Natural killer cell (primary cell): ENCODE results near the gene LEMD3. TPM values are rescaled to one million over a fixed set of nuclear protein-coding genes. Genes with fewer than 3 reads are reported as not detected.

Experiments used
- ATAC-seq, 3 donors: fragments of 150-1000 bp in 2 of 3; fragments of 200-7000 bp in 1 of 3; cut with Tn5 transposase; 1 replicate in 1 of 3; 2 replicates in 2 of 3; pipeline ENCODE4 v1.10.0; 2021; ENCODE audit warnings: mild to moderate bottlenecking in 2 of 3, moderate library complexity in 2 of 3
- DNase-seq, 2 donors: peaks; one replicate each; pipeline versions ENCODE4 v3.0.0 to v3.0.0-alpha.2; 2013 to 2021; ENCODE audit warnings: mixed read lengths in 1 of 2
- H3K27ac ChIP-seq: one replicate; pipeline ENCODE4 v1.5.1; 2013; ENCODE audit warnings: mild to moderate bottlenecking, low read length
- H3K27me3 ChIP-seq: one replicate; pipeline ENCODE4 v1.6.1; 2013; ENCODE audit warnings: low read length; ENCODE audit not compliant: control insufficient read depth, insufficient read depth
- H3K36me3 ChIP-seq: one replicate; pipeline ENCODE4 v1.6.1; 2013; ENCODE audit warnings: low read length; ENCODE audit not compliant: control insufficient read depth, insufficient read depth
- H3K4me1 ChIP-seq: one replicate; pipeline ENCODE4 v1.6.1; 2013; ENCODE audit warnings: low read length; ENCODE audit not compliant: control insufficient read depth, insufficient read depth
- H3K4me3 ChIP-seq: one replicate; pipeline ENCODE4 v1.5.1; 2013; ENCODE audit warnings: low read length
- H3K9me3 ChIP-seq: one replicate; pipeline ENCODE4 v1.6.1; 2013; ENCODE audit warnings: low read length; ENCODE audit not compliant: control insufficient read depth, insufficient read depth
- H3K27ac Mint-ChIP-seq, 2 donors: one replicate each; pipeline ENCODE4 v1.8.0; 2022; ENCODE audit warnings: mild to moderate bottlenecking in 2 of 2, mixed read lengths in 2 of 2, moderate library complexity in 1 of 2
- H3K27me3 Mint-ChIP-seq, 2 donors: one replicate each; pipeline ENCODE4 v1.8.0; 2022; ENCODE audit warnings: low read depth in 2 of 2, mixed read lengths in 2 of 2
- H3K36me3 Mint-ChIP-seq: one replicate; pipeline ENCODE4 v1.8.0; 2022; ENCODE audit warnings: mixed read lengths
- H3K4me1 Mint-ChIP-seq, 2 donors: one replicate each; pipeline ENCODE4 v1.8.0; 2022; ENCODE audit warnings: mixed read lengths in 2 of 2
- H3K4me3 Mint-ChIP-seq: one replicate; pipeline ENCODE4 v1.8.0; 2022; ENCODE audit warnings: mild to moderate bottlenecking, moderate library complexity, mixed read lengths
- H3K9me3 Mint-ChIP-seq, 2 donors: one replicate each; pipeline ENCODE4 v1.8.0; 2022; ENCODE audit warnings: mixed read lengths in 2 of 2
- CTCF ChIP-seq: fragments of 200-600 bp; IDR thresholded peaks from one replicate; pipeline ENCODE4 v1.8.0; 2022; ENCODE audit warnings: antibody characterized with exemption
- WGBS: methylation state at CpG from one replicate; pipeline ENCODE4 v1.1.7; 2013; ENCODE audit warnings: missing lambda C conversion rate; ENCODE audit not compliant: insufficient coverage; 5-methylcytosine and 5-hydroxymethylcytosine counted together
- intact Hi-C: fragments of 100-400 bp; cut with micrococcal nuclease; formaldehyde crosslinking; loops from one replicate; pipeline ENCODE4 v1.14.2; 2022
- total RNA-seq, 4 donors: library from RNA; stranded (reverse); fragments of 120-200 nt in 1 of 4; gene quantifications; one replicate each; pipeline versions ENCODE4 v1.2.3 to v1.2.4, GENCODE V29; 2013 to 2022

Gene LEMD3
- total RNA-seq, 3 donors from 2014 or later (not counting 1 experiment from before 2014, with no cell fraction given): 67.3 to 76.2 (median 71.1) TPM

- ATAC-seq: peak in 2 of 3 donors; percentile 26 to 41
- H3K27ac Mint-ChIP-seq: peak overlapping the region; percentile 84 to 87
- H3K9me3 Mint-ChIP-seq: no peaks in the 10 kb centered on the region
- Histone ChIP-seq H3K9me3 (no peaks in the 10 kb centered on the region), H3K36me3 (no peaks in the 10 kb centered on the region), H3K4me3 (no peak overlapping the region), H3K27ac (no peak overlapping the region), H3K27me3 (no peaks in the 10 kb centered on the region), H3K4me1 (no peaks in the 10 kb centered on the region)
- no peaks in the 10 kb centered on the region for H3K36me3 Mint-ChIP-seq
- H3K4me3 Mint-ChIP-seq: peak overlapping the region; percentile 74
- peaks cover 42 to 44% of the 10 kb centered on the region in 2 donors for H3K4me1 Mint-ChIP-seq
- intact Hi-C loops: no loop called here
- no peaks in the 10 kb centered on the region for H3K27me3 Mint-ChIP-seq
- WGBS: 33% methylated on average over 2 of the region's 3 CpGs
- no peak for DNase-seq
- no peak for TF ChIP-seq CTCF
Measured at GRCh38 chr12:65208964-65209654, 39.7 kb downstream of the LEMD3 start.

- peak overlapping the region; percentile 74 for H3K4me3 Mint-ChIP-seq
- H3K27me3 ChIP-seq: no peaks in the 10 kb centered on the region
- H3K27me3 Mint-ChIP-seq: no peaks in the 10 kb centered on the region
- ATAC-seq (peak in 2 of 3 donors; percentile 54 to 64), DNase-seq (peak in 1 of 2 donors; percentile 23)
- no peaks in the 10 kb centered on the region for H3K9me3 Mint-ChIP-seq
- no peaks in the 10 kb centered on the region for H3K9me3 ChIP-seq
- H3K27ac ChIP-seq: peak overlapping the region; percentile 31
- WGBS: no CpG with 5 or more reads among the region's 2 CpGs
- no peaks in the 10 kb centered on the region for H3K36me3 Mint-ChIP-seq
- peak overlapping the region; percentile 84 to 87 for H3K27ac Mint-ChIP-seq
- H3K4me3 ChIP-seq: no peak overlapping the region
- H3K4me1 ChIP-seq: no peaks in the 10 kb centered on the region
- TF ChIP-seq CTCF: no peak
- peaks cover 41 to 43% of the 10 kb centered on the region in 2 donors for H3K4me1 Mint-ChIP-seq
- intact Hi-C loops: no loop called here
- no peaks in the 10 kb centered on the region for H3K36me3 ChIP-seq
Measured at GRCh38 chr12:65209655-65210043, 40.3 kb downstream of the LEMD3 start.

- Mint-ChIP-seq H3K27me3 (no peaks in the 10 kb centered on the region), H3K4me3 (no peak overlapping the region), H3K9me3 (peaks cover 0 to 7% of the 10 kb centered on the region in 2 donors), H3K36me3 (peaks cover 17% of the 10 kb centered on the region), H3K4me1 (peaks cover 8 to 15% of the 10 kb centered on the region in 2 donors), H3K27ac (peak overlapping the region in 1 of 2 donors; percentile 8)
- peaks cover 31% of the 10 kb centered on the region for H3K36me3 ChIP-seq
- TF ChIP-seq CTCF: no peak
- no peak overlapping the region for H3K4me3 ChIP-seq
- peaks cover 7% of the 10 kb centered on the region for H3K9me3 ChIP-seq
- H3K27me3 ChIP-seq: no peaks in the 10 kb centered on the region
- no peak for ATAC-seq
- H3K4me1 ChIP-seq: no peaks in the 10 kb centered on the region
- DNase-seq: no peak
- intact Hi-C loops: no loop called here
- no peak overlapping the region for H3K27ac ChIP-seq
Measured at GRCh38 chr12:65217086-65217485, 47.7 kb downstream of the LEMD3 start.

- no peak overlapping the region for H3K4me3 ChIP-seq
- ATAC-seq (no peak), DNase-seq (no peak)
- Mint-ChIP-seq H3K36me3 (peaks cover 26% of the 10 kb centered on the region), H3K4me1 (peaks cover 31 to 36% of the 10 kb centered on the region in 2 donors), H3K4me3 (no peak overlapping the region), H3K27me3 (no peaks in the 10 kb centered on the region), H3K27ac (peak overlapping the region in 1 of 2 donors; percentile 3), H3K9me3 (peaks cover 0 to 13% of the 10 kb centered on the region in 2 donors)
- H3K36me3 ChIP-seq: peaks cover 31% of the 10 kb centered on the region
- H3K9me3 ChIP-seq: peaks cover 7% of the 10 kb centered on the region
- peaks cover 2% of the 10 kb centered on the region for H3K4me1 ChIP-seq
- intact Hi-C loops: no loop called here
- H3K27ac ChIP-seq: no peak overlapping the region
- TF ChIP-seq CTCF: no peak
- no peaks in the 10 kb centered on the region for H3K27me3 ChIP-seq
- no CpG with 5 or more reads among the region's 2 CpGs for WGBS
Measured at GRCh38 chr12:65220761-65221160, 51.4 kb downstream of the LEMD3 start.
